ENCODE measurements around the gene C1QTNF12. TPM values are rescaled to one million over a fixed set of nuclear protein-coding genes. Genes with fewer than 3 reads are reported as not detected.

Gene C1QTNF12
- total and polyA plus RNA-seq, 2 experiments from 2014 or later: 1.5 TPM; not detected in 1

DNA sequence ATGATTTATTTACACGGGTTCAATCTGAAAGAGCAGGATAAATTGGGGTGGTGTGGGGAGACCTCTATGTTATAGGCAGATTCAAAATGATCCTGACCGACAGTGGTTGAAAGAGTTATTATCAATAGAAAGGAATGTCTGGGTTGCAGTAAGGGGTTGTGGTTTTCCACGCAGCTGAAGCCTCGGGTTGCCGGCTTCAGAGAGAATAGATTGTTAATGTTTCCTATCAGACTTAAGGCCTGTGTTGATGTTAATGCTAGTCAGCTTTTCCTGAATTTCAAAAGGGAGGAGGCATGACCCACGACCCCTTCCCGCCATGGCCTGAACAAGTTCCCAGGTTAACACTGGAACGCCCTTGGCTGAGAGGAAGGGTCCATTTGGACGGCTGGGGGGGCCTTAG, 29.3 kb upstream of the C1QTNF12 start:
- Histone ChIP-seq H3K4me3 (no peak overlapping the region), H3K4me1 (ENCODE audit: low read depth) (peaks cover 14% of the 10 kb centered on the region), H3K27me3 (no peaks in the 10 kb centered on the region), H3K9me3 (ENCODE audit: low read depth) (no peaks in the 10 kb centered on the region), H3K36me3 (no peaks in the 10 kb centered on the region), H3K27ac (no peak overlapping the region)
- TF ChIP-seq, protein P1, sequence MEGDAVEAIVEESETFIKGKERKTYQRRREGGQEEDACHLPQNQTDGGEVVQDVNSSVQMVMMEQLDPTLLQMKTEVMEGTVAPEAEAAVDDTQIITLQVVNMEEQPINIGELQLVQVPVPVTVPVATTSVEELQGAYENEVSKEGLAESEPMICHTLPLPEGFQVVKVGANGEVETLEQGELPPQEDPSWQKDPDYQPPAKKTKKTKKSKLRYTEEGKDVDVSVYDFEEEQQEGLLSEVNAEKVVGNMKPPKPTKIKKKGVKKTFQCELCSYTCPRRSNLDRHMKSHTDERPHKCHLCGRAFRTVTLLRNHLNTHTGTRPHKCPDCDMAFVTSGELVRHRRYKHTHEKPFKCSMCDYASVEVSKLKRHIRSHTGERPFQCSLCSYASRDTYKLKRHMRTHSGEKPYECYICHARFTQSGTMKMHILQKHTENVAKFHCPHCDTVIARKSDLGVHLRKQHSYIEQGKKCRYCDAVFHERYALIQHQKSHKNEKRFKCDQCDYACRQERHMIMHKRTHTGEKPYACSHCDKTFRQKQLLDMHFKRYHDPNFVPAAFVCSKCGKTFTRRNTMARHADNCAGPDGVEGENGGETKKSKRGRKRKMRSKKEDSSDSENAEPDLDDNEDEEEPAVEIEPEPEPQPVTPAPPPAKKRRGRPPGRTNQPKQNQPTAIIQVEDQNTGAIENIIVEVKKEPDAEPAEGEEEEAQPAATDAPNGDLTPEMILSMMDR (IDR thresholded peaks at IDR 0.05; ENCODE audit: low read depth, low read length): no peak
- DNase-seq (ENCODE audit: low read depth in 1 of 2, low spot score in 1 of 2): no peak

DNA sequence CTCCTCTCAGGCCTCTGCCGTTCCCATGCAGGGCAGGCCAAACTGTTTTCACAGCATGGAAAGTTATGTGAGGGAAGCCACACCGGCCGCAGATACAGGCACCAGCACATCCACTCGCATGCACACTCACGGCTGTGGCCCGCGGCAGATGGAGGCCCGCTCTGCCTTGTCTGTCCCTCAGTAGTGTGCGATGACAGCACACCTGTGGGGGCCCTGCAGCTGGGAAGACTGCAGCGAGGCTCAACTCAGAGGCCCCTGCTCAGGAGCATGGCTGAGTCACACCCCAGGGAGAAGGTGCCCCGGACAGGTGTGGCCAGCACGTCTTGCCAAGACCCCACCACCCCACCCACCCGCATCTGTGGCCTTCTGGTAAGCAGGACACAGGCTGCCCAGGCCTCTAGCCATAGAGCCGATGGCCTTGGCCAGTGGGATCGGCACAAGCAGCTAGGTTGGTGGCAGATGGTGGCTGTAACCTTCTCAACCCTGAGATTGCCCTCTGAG, 28.5 kb upstream of the C1QTNF12 start:
- Histone ChIP-seq H3K36me3 (no peaks in the 10 kb centered on the region), H3K27ac (no peak overlapping the region), H3K27me3 (no peaks in the 10 kb centered on the region), H3K9me3 (ENCODE audit: low read depth) (no peaks in the 10 kb centered on the region), H3K4me1 (ENCODE audit: low read depth) (peaks cover 19% of the 10 kb centered on the region), H3K4me3 (no peak overlapping the region)
- TF ChIP-seq, protein P1 (IDR thresholded peaks at IDR 0.05; ENCODE audit: low read depth, low read length): no peak
- DNase-seq (ENCODE audit: low read depth in 1 of 2, low spot score in 1 of 2): no peak

DNA sequence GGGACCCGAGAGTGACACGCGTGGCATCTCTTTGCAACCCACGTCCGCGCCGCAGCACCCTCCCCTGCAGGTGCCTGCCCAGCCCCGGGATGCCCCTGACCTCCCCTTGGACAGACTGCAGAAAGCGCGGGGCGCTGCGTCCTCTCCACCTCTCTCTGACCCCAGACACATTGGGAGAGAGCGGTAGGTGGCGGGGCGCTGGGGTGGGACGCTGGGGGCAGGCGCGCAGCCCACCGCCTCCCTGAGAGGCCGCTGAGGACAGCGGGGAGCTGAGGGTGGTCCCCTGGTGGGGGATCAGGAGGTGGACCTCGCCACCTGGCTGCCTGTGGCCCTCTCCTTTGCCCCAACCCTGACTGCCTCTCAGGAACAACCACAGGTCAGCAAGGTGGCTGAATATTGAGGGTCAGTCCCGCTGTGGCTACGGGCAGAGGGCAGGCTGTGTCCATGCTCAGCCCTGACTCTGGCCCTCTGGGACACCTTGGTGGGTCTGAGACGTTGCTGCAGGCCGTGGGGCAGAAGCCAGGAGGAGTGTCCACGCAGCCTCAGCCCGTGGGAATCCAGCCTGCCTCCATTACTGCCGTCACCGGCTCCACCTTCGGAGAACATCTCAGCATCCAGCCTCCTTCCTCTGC, 27.9 kb upstream of the C1QTNF12 start:
- peak overlapping the region; percentile 56 for H3K27ac ChIP-seq
- H3K27me3 ChIP-seq: no peaks in the 10 kb centered on the region
- DNase-seq (ENCODE audit: low read depth in 1 of 2, low spot score in 1 of 2): no peak
- no peaks in the 10 kb centered on the region for H3K36me3 ChIP-seq
- H3K4me3 ChIP-seq: peak overlapping the region; percentile 77
- TF ChIP-seq, protein P1 (IDR thresholded peaks at IDR 0.05; ENCODE audit: low read depth, low read length): no peak
- peaks cover 19% of the 10 kb centered on the region for H3K4me1 ChIP-seq (ENCODE audit: low read depth)
- H3K9me3 ChIP-seq (ENCODE audit: low read depth): no peaks in the 10 kb centered on the region

DNA sequence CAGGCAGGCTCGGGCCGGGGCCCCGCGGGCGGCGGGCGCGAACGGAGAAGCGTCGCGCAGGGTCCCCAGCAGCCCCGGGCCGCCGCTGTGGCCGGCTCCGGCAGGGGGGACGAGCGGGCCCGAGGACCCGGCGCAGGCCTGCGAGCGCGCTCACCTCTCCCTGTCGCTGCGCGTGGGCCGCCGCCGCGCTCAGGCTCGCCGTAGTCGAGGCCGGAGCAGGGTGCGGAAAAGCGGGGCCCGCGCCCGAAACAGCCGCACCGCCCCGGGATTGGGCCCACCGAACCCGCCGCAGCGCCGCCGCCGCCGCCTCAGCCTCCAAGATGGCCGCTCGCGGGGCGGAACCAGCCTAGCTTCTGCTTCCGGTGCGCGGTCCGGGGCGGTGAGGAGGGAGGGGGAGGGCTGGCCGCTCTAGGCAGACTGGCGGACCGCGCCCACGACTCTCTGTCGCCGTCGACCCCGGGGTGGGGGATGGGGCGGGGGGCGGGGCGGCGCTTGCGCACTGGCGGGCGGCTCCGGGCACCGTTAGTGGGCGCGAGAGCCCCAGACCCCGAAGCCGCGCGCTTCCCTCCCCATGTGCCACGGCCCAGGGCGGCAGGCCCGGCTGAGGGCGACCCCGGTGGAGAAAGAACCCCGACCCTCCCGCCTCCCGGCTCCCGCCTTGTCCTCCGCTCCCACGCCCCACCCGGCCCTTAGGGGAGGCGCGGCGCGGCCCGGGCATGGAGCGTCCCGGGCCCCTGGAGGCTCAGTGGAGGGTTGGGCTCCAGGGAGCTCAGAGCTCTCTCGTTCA, 27.2 kb upstream of the C1QTNF12 start, which contains the start of gene UBE2J2:
Gene UBE2J2 (minus strand): TSS at position 343 of the 787 bp plus-strand sequence. CDS start 5,862 bp downstream, outside the sequence.
- Histone ChIP-seq H3K9me3 (ENCODE audit: low read depth) (no peaks in the 10 kb centered on the region), H3K27me3 (no peaks in the 10 kb centered on the region), H3K4me3 (peak within 1 kb of the TSS; percentile 77), H3K4me1 (ENCODE audit: low read depth) (peaks cover 19% of the 10 kb centered on the region), H3K27ac (peak within 1 kb of the TSS; percentile 92), H3K36me3 (no peaks in the 10 kb centered on the region)
- TF ChIP-seq, protein P1 (IDR thresholded peaks at IDR 0.05; ENCODE audit: low read depth, low read length): no peak
- peak; percentile 95 to 96 for DNase-seq (ENCODE audit: low read depth in 1 of 2, low spot score in 1 of 2)

DNA sequence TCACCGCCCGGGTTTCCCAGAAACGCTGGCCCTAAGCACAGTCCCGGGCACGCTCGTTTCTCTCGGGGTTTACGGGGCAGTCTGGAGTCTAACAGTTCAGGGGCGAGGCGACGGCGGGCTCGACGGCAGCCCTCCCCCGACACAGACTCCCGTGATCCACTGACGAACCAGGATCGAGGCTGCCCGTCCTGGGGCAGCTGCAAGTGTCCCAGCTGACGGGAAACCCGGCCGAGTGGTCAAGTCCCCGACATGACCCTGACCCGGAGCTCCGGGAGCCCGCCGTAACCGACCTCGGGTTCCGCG, 26.6 kb upstream of the C1QTNF12 start:
- Histone ChIP-seq H3K4me1 (ENCODE audit: low read depth) (peaks cover 19% of the 10 kb centered on the region), H3K27ac (peak overlapping the region; percentile 92), H3K4me3 (peak overlapping the region; percentile 77), H3K27me3 (no peaks in the 10 kb centered on the region), H3K36me3 (no peaks in the 10 kb centered on the region), H3K9me3 (ENCODE audit: low read depth) (no peaks in the 10 kb centered on the region)
- TF ChIP-seq, protein P1 (IDR thresholded peaks at IDR 0.05; ENCODE audit: low read depth, low read length): no peak
- peak in 1 of 2 donors; percentile 42 for DNase-seq (ENCODE audit: low read depth in 1 of 2, low spot score in 1 of 2)
